NCI-H226 (cell line): ENCODE results near the gene THEM4.
"Not testable (repeated sequence)": the region's sequence is repeated elsewhere in the genome, so short reads cannot be mapped to it uniquely, and the experiment has no call there.

ENCODE experiments used
- DNase-seq: peaks from one replicate; pipeline ENCODE4 v3.0.0-alpha.2; 2015

The THEM4 gene

GRCh38 chr1:151892190-151892589 is 17.1 kb downstream of the THEM4 start:
- no peak for DNase-seq

DNA sequence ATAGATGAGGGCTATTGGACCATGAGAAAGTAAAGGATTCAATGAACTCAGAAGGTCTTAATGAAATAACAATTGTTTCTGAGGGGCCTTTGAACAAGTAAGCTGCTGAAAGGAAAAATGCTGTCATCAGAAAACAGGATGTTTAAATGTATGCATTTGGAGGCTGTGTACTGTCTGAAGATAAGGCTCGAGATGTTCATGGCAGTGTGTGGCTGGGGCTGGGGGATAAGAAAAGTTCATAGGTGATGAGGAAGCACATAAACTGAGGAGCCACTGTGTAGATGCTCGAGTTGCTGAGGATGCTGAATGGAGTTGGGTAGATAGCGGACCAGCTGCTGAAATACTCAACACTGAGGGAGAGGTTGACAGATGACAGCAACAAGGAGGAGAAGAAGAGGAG is 17.8 kb downstream of the THEM4 start:
- no peak for DNase-seq

DNA sequence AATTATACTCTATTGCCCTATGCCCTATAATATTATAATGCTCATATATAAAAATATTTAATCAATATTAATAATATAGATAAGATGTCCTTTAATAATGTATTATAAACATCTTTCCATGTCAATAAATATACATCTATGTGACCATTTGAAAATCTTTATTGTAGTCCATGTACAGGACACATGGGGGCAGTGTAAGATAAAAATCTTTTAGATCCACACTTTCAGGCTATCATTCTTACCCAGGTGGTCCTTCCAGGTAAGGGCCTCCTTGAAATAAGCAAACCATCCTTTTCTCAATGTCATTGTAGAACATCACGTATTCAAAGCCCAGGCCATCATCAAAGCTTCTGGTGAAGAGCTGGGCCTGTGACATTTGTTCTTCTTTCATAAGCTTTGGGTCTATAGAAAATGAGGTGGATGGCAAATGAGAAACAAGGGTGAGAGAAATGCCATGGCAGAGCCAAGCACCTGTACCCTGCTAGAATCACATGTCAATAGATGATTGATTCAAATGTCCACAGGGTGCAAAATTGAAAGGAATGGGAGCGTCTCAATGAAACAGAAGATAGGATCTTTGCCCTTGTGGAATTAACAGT is 20.2 kb downstream of the THEM4 start:
- DNase-seq = no peak

GRCh38 chr1:151887028-151887427 is 22.3 kb downstream of the THEM4 start:
- peak; percentile 24 for DNase-seq

DNA sequence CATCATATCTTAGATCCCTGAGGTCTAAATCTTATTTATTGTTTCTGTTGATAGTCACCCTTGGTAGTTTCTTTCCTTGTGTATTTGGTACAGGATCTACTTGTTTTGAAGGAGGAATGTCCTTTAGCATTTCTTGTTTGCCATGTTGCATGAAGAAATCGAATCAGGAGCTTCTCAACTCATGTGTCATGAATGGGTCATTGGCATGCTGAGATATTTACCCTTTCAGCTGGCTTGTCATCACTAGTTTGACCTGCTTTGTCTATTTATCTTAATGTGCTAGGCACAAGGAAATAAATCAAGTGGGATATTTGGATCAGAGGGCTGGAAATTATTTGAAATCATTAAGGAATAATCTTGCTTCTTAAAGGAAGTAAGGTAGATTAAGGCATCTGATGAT is 23.8 kb downstream of the THEM4 start:
- no peak for DNase-seq

DNA sequence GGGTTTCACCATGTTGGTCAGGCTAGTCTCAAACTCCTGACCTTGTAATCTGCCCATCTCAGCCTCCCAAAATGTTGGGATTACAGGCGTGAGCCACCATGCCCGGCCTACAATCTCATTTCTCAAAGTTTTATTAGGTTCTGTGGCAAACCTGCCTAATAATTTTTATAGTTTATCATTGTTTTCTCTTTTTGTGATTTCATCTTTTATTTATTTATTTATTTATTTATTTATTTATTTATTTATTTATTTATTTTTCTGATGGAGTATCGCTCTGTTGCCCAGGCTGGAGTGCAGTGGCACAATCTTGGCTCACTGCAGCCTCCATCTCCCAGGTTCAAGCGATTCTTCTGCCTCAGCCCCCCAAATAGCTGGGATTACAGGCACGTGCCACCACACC is 24.4 kb downstream of the THEM4 start:
- DNase-seq = not testable (repeated sequence)

GRCh38 chr1:151884445-151884844 is 24.9 kb downstream of the THEM4 start:
- not testable (repeated sequence) for DNase-seq

DNA sequence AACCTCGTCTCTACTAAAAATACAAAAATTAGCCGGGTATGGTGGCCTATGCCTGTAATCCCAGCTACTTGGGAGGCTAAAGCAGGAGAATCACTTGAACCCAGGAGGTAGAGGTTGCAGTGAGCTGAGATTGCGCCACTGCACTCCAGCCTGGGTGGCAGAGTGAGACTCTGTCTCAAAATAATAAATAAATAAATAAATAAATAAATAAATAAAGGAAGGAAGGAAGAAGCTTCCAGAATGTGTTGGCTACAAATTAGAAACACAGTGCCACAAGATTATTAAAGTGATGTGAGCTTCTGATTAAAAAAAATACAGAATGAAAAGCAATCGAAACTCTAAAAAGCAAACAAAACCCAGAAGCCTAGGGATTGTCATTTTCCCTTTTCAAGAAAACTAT is 25.4 kb downstream of the THEM4 start:
- not testable (repeated sequence) for DNase-seq

GRCh38 chr1:151882918-151883317 is 26.4 kb downstream of the THEM4 start:
- not testable (repeated sequence) for DNase-seq

DNA sequence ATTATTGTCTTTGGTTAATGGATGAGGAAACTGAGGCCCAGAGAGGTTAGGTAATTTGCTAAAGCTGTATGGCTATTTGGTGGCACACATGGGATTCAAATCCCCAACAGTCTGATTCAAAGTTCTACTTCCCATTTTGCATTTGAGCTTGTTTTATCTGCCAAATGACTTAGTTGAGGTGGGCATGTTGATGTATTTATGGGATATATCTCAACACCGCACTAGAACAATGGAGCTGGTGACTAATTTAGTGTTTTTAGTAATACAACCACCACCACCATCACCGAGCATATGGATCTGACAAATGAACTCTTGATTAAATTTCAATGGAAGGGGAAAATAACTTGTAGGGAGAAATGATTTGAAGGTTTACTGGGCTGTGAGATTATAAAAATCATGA is 26.8 kb downstream of the THEM4 start:
- no peak for DNase-seq

GRCh38 chr1:151881479-151881878 is 27.8 kb downstream of the THEM4 start:
- no peak for DNase-seq

GRCh38 chr1:151875419-151876097 is 33.8 kb downstream of the THEM4 start:
- no peak for DNase-seq

- not testable (repeated sequence) for DNase-seq
Observed at GRCh38 chr1:151872776-151873175, 36.5 kb downstream of the THEM4 start.

DNA sequence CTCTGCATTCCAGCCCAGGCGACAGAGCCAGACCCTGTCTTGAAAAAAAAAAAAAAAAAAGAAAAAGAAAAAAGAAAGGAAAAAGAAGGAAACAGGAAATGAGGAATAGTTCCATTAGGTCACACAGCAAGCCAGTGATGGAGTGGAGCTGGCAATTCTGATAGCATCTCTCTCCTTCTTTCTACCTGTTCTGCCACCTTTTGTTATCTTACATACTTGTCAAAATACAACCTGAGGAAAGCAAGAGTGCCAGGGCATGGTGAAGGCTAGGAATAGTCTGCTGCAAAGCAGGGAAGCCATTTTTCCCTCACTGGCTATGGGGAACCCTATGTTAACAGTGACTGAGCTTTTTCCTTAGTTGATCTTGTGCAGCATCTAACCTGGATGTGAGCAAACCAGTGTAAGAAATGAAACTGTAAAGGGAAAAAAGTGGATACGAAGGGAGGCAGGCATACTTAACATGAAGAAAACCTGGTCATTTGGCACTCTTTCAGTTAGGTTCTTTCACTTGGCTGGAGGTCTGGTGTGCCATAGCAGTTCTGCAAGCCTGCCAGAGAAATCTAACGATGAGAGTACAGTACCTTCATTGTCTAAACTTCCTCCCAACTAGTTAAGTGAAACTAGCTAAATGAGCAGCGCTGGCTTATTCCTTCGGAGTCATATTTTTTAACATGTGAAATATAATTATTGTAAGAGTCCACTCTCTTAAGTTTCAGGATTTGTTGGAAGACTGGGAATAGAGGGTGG is 37.9 kb downstream of the THEM4 start:
- DNase-seq = no peak

DNA sequence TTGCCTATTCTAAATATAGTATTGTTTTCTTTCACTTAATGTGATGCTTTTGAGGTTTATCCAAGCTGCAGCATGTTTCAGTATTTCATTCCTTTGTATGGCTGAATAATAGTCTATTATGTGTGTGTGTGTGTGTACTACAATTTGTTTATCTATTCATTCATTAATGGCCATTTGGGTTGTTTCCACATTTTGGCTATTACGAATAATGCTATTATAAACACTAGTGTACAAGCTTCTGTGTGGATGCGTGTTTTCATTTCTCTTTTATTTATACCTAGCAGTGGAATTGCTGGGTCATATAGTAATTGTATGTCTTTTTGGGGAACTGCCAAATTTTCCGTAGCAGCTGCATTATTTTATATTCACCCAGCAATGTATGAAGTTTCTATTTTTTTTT is 40.8 kb downstream of the THEM4 start:
- DNase-seq = no peak

GRCh38 chr1:151867765-151868411 is 41.4 kb downstream of the THEM4 start:
- DNase-seq = peak; percentile 79

DNA sequence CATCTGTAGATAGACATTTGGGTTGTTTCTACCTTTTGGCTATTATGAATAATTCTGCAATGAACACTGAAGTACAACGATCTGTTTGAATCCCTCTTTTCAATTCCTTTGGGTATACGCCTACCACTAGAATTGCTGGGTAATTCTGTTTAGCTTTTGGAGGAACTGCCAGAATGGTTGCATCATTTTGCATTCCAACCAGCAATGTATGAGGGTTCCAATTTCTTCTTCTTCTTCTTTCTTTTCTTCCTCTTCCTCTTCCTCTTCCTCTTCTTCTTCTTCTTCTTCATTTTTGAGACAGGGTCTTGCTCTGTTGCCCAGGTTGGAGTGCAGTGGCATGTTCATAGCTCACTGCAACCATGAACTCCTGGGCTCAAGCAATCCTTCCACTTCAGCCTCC is 42.0 kb downstream of the THEM4 start:
- peak; percentile 11 for DNase-seq

- DNase-seq = no peak
Observed at GRCh38 chr1:151864411-151864810, 44.9 kb downstream of the THEM4 start.

DNA sequence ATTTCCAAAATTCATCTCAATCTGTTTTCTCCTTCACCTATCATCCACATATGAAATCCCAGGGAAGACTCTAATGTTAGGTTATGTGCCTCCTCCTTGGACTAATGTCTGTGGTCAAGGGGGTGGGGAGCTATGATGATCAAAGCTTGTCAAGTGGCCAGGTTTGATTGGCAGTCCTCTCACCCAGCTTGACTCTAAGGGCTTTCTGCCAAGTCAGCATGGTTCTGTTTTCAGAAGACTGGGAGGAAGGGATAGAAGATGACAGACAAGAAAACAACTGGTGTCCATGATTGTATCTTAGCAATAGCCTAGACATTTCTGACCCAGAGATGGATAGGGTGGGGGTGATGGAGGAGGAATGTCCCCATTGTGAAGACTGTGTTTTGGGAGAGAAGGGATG is 46.7 kb downstream of the THEM4 start:
- DNase-seq = no peak

- no peak for DNase-seq
Observed at GRCh38 chr1:151860504-151861187, 48.7 kb downstream of the THEM4 start.

DNA sequence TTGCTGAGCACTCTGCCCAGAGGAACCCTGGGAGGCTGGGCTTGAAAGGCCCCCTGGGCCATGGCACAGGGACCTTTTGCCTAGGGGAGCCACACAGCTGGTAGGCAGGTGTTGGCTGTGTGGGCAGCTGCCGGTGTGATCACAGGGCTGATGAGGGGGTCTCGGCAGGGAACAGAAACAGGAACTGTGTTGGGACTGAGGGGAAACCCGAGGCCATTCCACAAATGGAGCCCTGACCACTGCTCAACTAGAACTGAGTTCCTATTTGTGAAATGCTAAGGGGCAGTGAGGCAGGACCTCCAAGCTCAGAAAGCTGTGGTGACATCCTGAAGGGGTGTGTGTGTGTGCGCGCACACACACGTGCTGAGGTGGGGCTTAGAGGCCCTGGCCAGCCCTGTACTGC is 49.4 kb downstream of the THEM4 start:
- no peak for DNase-seq

DNA sequence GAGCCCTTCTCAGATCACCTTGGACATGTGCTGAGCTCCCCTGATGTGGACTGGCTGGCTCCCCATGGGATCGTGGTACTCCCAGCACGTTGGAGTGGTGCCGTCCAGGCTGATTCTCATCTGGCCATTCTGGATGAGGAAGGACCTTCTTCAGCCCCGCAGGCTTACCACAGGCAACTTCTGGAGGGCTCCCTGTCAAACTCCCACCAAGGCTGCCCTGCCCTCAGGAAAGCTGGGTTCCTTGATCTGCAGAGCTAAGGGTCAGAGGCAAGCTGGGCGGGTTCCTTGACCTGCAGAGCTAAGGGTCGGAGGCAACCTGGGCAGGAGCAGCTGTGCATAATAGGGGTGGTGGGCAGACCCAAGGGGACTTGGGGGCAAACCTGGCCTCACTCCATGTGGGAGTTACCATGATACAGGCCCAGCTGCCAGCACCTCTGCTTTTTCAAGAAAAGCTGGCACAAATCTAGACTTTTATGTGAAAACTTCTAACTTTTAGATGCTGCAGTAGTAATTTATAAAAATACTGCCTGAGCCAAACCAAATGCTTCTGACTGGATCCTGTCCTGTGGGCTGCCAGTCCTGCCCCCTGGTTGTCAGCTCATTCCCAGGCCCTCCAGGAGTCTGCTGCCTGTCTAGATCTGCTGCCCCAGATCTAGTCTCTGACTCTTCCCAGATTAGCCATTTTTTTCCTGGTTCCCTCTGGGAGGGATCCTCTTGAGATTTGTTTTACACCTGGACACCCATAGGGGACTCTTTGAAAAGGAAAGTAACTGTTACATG is 50.2 kb downstream of the THEM4 start:
- no peak for DNase-seq
